GM19455 (cell line): ENCODE data around the gene CALM1.

Experiments used
- ATAC-seq: cut with Tn5 transposase; IDR thresholded peaks from one replicate; pipeline ENCODE4 v1.9.1; 2021; ENCODE audit not compliant: unreplicated experiment

Gene CALM1

GRCh38 chr14:90407230-90407629 lies 10.4 kb downstream of the CALM1 start:
- no peak for ATAC-seq

GRCh38 chr14:90408713-90409112 lies 11.9 kb downstream of the CALM1 start:
- no peak for ATAC-seq

- ATAC-seq = no peak
Observed at GRCh38 chr14:90409209-90409730, 12.4 kb downstream of the CALM1 start.

GRCh38 chr14:90412058-90412457 lies 15.2 kb downstream of the CALM1 start:
- no peak for ATAC-seq

- ATAC-seq = no peak
Observed at GRCh38 chr14:90416720-90417119, 19.9 kb downstream of the CALM1 start.

GRCh38 chr14:90418053-90418452 lies 21.2 kb downstream of the CALM1 start:
- ATAC-seq = no peak

GRCh38 chr14:90419200-90419599 lies 22.4 kb downstream of the CALM1 start:
- ATAC-seq = no peak

GRCh38 chr14:90421001-90421631 lies 24.3 kb downstream of the CALM1 start:
- ATAC-seq = no peak

GRCh38 chr14:90421632-90422020 lies 24.8 kb downstream of the CALM1 start:
- ATAC-seq = no peak

GRCh38 chr14:90423166-90423565 lies 26.3 kb downstream of the CALM1 start:
- no peak for ATAC-seq

- no peak for ATAC-seq
Observed at GRCh38 chr14:90424075-90424474, 27.2 kb downstream of the CALM1 start.

- no peak for ATAC-seq
Observed at GRCh38 chr14:90424686-90425372, 28.0 kb downstream of the CALM1 start.

- ATAC-seq = no peak
Observed at GRCh38 chr14:90425373-90425879, 28.6 kb downstream of the CALM1 start.

- ATAC-seq = no peak
Observed at GRCh38 chr14:90426031-90426540, 29.3 kb downstream of the CALM1 start.

- ATAC-seq = no peak
Observed at GRCh38 chr14:90426663-90427062, 29.8 kb downstream of the CALM1 start.

GRCh38 chr14:90427848-90428426 lies 31.1 kb downstream of the CALM1 start:
- no peak for ATAC-seq

GRCh38 chr14:90428676-90429075 lies 31.8 kb downstream of the CALM1 start:
- no peak for ATAC-seq

- no peak for ATAC-seq
Observed at GRCh38 chr14:90429236-90429635, 32.4 kb downstream of the CALM1 start.

GRCh38 chr14:90429754-90430153 lies 32.9 kb downstream of the CALM1 start:
- ATAC-seq = no peak

- ATAC-seq = no peak
Observed at GRCh38 chr14:90434370-90435020, 37.7 kb downstream of the CALM1 start.

- no peak for ATAC-seq
Observed at GRCh38 chr14:90438841-90439240, 42.0 kb downstream of the CALM1 start.
